DOHH2 (cell line): ENCODE results near the gene HCN4.

Experiments
- CTCF ChIP-seq: fragments of 200-600 bp; sonication (generic); IDR thresholded peaks from one replicate; pipeline ENCODE4 v1.5.1; 2014; ENCODE audit warnings: antibody characterized with exemption, mild to moderate bottlenecking, low read depth, low read length; ENCODE audit not compliant: poor library complexity, severe bottlenecking
- EZH2phosphoT487 ChIP-seq: fragments of 200-600 bp; sonication (generic); IDR thresholded peaks from 2 replicates; pipeline ENCODE4 v1.6.1; 2017; ENCODE audit warnings: borderline replicate concordance, mild to moderate bottlenecking, antibody characterized with exemption, low read length, moderate library complexity, mixed read lengths

- TF ChIP-seq CTCF (no peak), EZH2phosphoT487 (no peak)
Measured at GRCh38 chr15:73386238-73386637, 17.5 kb upstream of the HCN4 start.
